ENCODE data around the gene NAPEPLD.

Gene NAPEPLD

GRCh38 chr7:103076764-103077163 is 72.1 kb downstream of the NAPEPLD start:
- no peak for TF ChIP-seq CTCF (IDR thresholded peaks at IDR 0.05)
- H3K27me3 ChIP-seq (ENCODE audit: control insufficient read depth, insufficient read depth, low read length): no peaks in the 10 kb centered on the region
- H3K9ac ChIP-seq: no peak overlapping the region
- H3K4me2 ChIP-seq (ENCODE audit: low read length): no peak overlapping the region
- H3K4me1 ChIP-seq: peaks cover 11% of the 10 kb centered on the region
- H3K36me3 ChIP-seq (ENCODE audit: control insufficient read depth, insufficient read depth, low read length): no peaks in the 10 kb centered on the region
- no peaks in the 10 kb centered on the region for H3K9me3 ChIP-seq (ENCODE audit: control insufficient read depth, low read length)
- H3K79me2 ChIP-seq: peaks cover 36% of the 10 kb centered on the region
- H2AFZ ChIP-seq: no peak overlapping the region
- no peak overlapping the region for H3K27ac ChIP-seq
- no peak overlapping the region for H3K4me3 ChIP-seq (ENCODE audit: low read depth, low read length)

GRCh38 chr7:103075337-103075918 is 73.5 kb downstream of the NAPEPLD start:
- peak overlapping the region; percentile 33 for H3K9ac ChIP-seq
- H3K4me3 ChIP-seq (ENCODE audit: low read depth, low read length): peak overlapping the region; percentile 93
- peaks cover 11% of the 10 kb centered on the region for H3K4me1 ChIP-seq
- peaks cover 34% of the 10 kb centered on the region for H3K79me2 ChIP-seq
- H2AFZ ChIP-seq: peak overlapping the region; percentile 86
- peak overlapping the region; percentile 95 for H3K27ac ChIP-seq
- H3K4me2 ChIP-seq (ENCODE audit: low read length): peak overlapping the region; percentile 98
- H3K27me3 ChIP-seq (ENCODE audit: control insufficient read depth, insufficient read depth, low read length): no peaks in the 10 kb centered on the region
- H3K9me3 ChIP-seq (ENCODE audit: control insufficient read depth, low read length): no peaks in the 10 kb centered on the region
- no peak for TF ChIP-seq CTCF (IDR thresholded peaks at IDR 0.05)
- no peaks in the 10 kb centered on the region for H3K36me3 ChIP-seq (ENCODE audit: control insufficient read depth, insufficient read depth, low read length)

- Histone ChIP-seq H3K36me3 (ENCODE audit: control insufficient read depth, insufficient read depth, low read length) (no peaks in the 10 kb centered on the region), H3K4me1 (peaks cover 11% of the 10 kb centered on the region), H3K27ac (peak within 1 kb of the TSS; percentile 95), H3K4me3 (ENCODE audit: low read depth, low read length) (peak within 1 kb of the TSS; percentile 97), H3K9ac (peak within 1 kb of the TSS; percentile 34), H2AFZ (peak within 1 kb of the TSS; percentile 99), H3K9me3 (ENCODE audit: control insufficient read depth, low read length) (no peaks in the 10 kb centered on the region), H3K4me2 (ENCODE audit: low read length) (peak within 1 kb of the TSS; percentile 98), H3K27me3 (ENCODE audit: control insufficient read depth, insufficient read depth, low read length) (no peaks in the 10 kb centered on the region), H3K79me2 (peaks cover 32% of the 10 kb centered on the region)
- TF ChIP-seq CTCF (IDR thresholded peaks at IDR 0.05): peak; percentile 49
Observed at GRCh38 chr7:103074519-103075336, 74.2 kb downstream of the NAPEPLD start, which contains the start of the genes ARMC10 and FBXL13. Gene ARMC10, plus strand, starts transcription at chr7:103075140. Its CDS starts 133 bp downstream, at chr7:103075273. Gene FBXL13, minus strand, starts transcription at chr7:103074796.

GRCh38 chr7:103073989-103074518 is 74.8 kb downstream of the NAPEPLD start:
- H3K9me3 ChIP-seq (ENCODE audit: control insufficient read depth, low read length): no peaks in the 10 kb centered on the region
- peak overlapping the region; percentile 97 for H3K4me3 ChIP-seq (ENCODE audit: low read depth, low read length)
- no peaks in the 10 kb centered on the region for H3K27me3 ChIP-seq (ENCODE audit: control insufficient read depth, insufficient read depth, low read length)
- no peaks in the 10 kb centered on the region for H3K36me3 ChIP-seq (ENCODE audit: control insufficient read depth, insufficient read depth, low read length)
- peak overlapping the region; percentile 95 for H3K27ac ChIP-seq
- TF ChIP-seq CTCF (IDR thresholded peaks at IDR 0.05): no peak
- peak overlapping the region; percentile 99 for H2AFZ ChIP-seq
- H3K4me1 ChIP-seq: peaks cover 11% of the 10 kb centered on the region
- peak overlapping the region; percentile 94 for H3K4me2 ChIP-seq (ENCODE audit: low read length)
- H3K79me2 ChIP-seq: peaks cover 32% of the 10 kb centered on the region
- peak overlapping the region; percentile 34 for H3K9ac ChIP-seq

All from parathyroid adenoma (tissue), 2 donors.